ENCODE data around the gene ZNF443. TPM values are rescaled to one million over a fixed set of nuclear protein-coding genes. Genes with fewer than 3 reads are reported as not detected.

ZNF443 gene
- total and polyA plus RNA-seq, 9 of the 15 experiments (the other 6 are each of a cell fraction or from before 2014, with no cell fraction given): 1.5 to 4.9 (median 2.8) TPM

GRCh38 chr19:12450844-12451243 lies 10.0 kb upstream of the ZNF443 start:
- H3K79me2 ChIP-seq (ENCODE audit: control insufficient read depth, insufficient read depth, low read length): no peaks in the 10 kb centered on the region
- TF ChIP-seq NELFE (IDR thresholded peaks at IDR 0.05; ENCODE audit: insufficient read depth, insufficient read length) (no peak), PRDM10 (IDR thresholded peaks at IDR 0.05; ENCODE audit: partially characterized antibody) (no peak), HDAC2 (IDR thresholded peaks at IDR 0.05) (no peak), EGR1 (conservative IDR thresholded peaks at IDR 0.05) (no peak), CC2D1A (IDR thresholded peaks at IDR 0.05) (no peak), PBX2 (CRISPR knock-in tag; IDR thresholded peaks at IDR 0.05; ENCODE audit: low read depth) (no peak), PBX2 (tag; conservative IDR thresholded peaks at IDR 0.05; ENCODE audit: low read depth) (no peak), SMARCB1 (IDR thresholded peaks at IDR 0.05; ENCODE audit: insufficient read length, low read depth) (no peak), ZNF140 (CRISPR knock-in tag; IDR thresholded peaks at IDR 0.05) (no peak)
- no peak overlapping the region for H2AFZ ChIP-seq (ENCODE audit: low read depth, low read length)
- H3K27ac ChIP-seq (ENCODE audit: extremely low read depth, low read depth, low read length): no peak overlapping the region
- no peaks in the 10 kb centered on the region for H3K9me1 ChIP-seq (ENCODE audit: control insufficient read depth, insufficient read depth, low read length)
- no peak for FAIRE-seq
- no peak overlapping the region for H3K4me2 ChIP-seq (ENCODE audit: insufficient read depth, low read length)
- ChIA-PET CTCF (ENCODE audit: low intra/inter-chr PET ratio) (no interaction called here), POLR2A (interaction anchor here (0.6 to 2.0 kb wide), 2 partner anchors 10 to 25 kb away, joined by 3 to 6 read pairs; partner anchors contain the start of gene ZNF443)
- intact Hi-C loops (cut with micrococcal nuclease): no loop called here
- no peak for DNase-seq (ENCODE audit: extremely low read depth in 1 of 4, low spot score in 3 of 4)
- H3K9me3 ChIP-seq (replicated peaks; ENCODE audit: control insufficient read depth, insufficient read depth, low read depth, low read length): no peaks in the 10 kb centered on the region
- no peaks in the 10 kb centered on the region for H3K36me3 ChIP-seq (ENCODE audit: control insufficient read depth, insufficient read depth, low read length)
- in situ Hi-C loops (cut with MboI): no loop called here
- H4K20me1 ChIP-seq (replicated peaks; ENCODE audit: control insufficient read depth, insufficient read depth, low read length): no peaks in the 10 kb centered on the region
- no peaks in the 10 kb centered on the region; a peak in 2 of 5 replicates for H3K27me3 ChIP-seq (ENCODE audit: control insufficient read depth in 2 of 2, insufficient read depth in 2 of 2, low read length in 2 of 2)
- no peak overlapping the region for H3K9ac ChIP-seq (ENCODE audit: insufficient read depth in 1 of 2, low read depth in 2 of 2, low read length in 2 of 2)
- 11% methylated on average over 10 of the region's 10 CpGs for WGBS (ENCODE audit: insufficient coverage, low coverage, missing lambda C conversion rate)
- no peak overlapping the region for H3K4me3 ChIP-seq
- no peaks in the 10 kb centered on the region for H3K4me1 ChIP-seq (replicated peaks in 1 of 2; ENCODE audit: control insufficient read depth in 2 of 2, insufficient read depth in 2 of 2, low read length in 2 of 2)
- no TSS peak for BruUV-seq (replicated peaks)
- no peak for ATAC-seq

Data from K562 (cell line).